ENCODE results near the gene RUFY4.

RUFY4 gene

GRCh38 chr2:218065239-218066006 lies 3.6 kb upstream of the RUFY4 start:
- DNase-seq (ENCODE audit: extremely low read depth, low read depth): no peak
- TF ChIP-seq CTCF (IDR thresholded peaks at IDR 0.05; ENCODE audit: low read depth, low read length): no peak

- no peak for DNase-seq (ENCODE audit: extremely low read depth, low read depth)
- no peak for TF ChIP-seq CTCF (IDR thresholded peaks at IDR 0.05; ENCODE audit: low read depth, low read length)
Measured at GRCh38 chr2:218066926-218067515, 2.0 kb upstream of the RUFY4 start.

- TF ChIP-seq CTCF (IDR thresholded peaks at IDR 0.05; ENCODE audit: low read depth, low read length): no peak
- no peak for DNase-seq (ENCODE audit: extremely low read depth, low read depth)
Measured at GRCh38 chr2:218067523-218067922, 1.5 kb upstream of the RUFY4 start.

GRCh38 chr2:218069606-218070300 lies 700 bp downstream of the RUFY4 start:
- DNase-seq (ENCODE audit: extremely low read depth, low read depth): no peak
- TF ChIP-seq CTCF (IDR thresholded peaks at IDR 0.05; ENCODE audit: low read depth, low read length): no peak

GRCh38 chr2:218070587-218070986 lies 1.5 kb downstream of the RUFY4 start:
- no peak for DNase-seq (ENCODE audit: extremely low read depth, low read depth)
- no peak for TF ChIP-seq CTCF (IDR thresholded peaks at IDR 0.05; ENCODE audit: low read depth, low read length)

GRCh38 chr2:218071218-218071937 lies 2.3 kb downstream of the RUFY4 start:
- DNase-seq (ENCODE audit: extremely low read depth, low read depth): no peak
- TF ChIP-seq CTCF (IDR thresholded peaks at IDR 0.05; ENCODE audit: low read depth, low read length): no peak
